Calu3 (cell line): Measurements from ENCODE around the gene HNRNPA1. TPM values are rescaled to one million over a fixed set of nuclear protein-coding genes. Genes with fewer than 3 reads are reported as not detected.
A peak's percentile ranks its signal among the peaks of the same experiment; 100 is the strongest.

Experiments used
- BruUV-seq: library from RNA; stranded (reverse); fragments of 400-500 nt; replicated peaks from 2 replicates; lab custom pipeline; 2021; lab: Mats Ljungman, UMichigan
- CTCF ChIA-PET: fragments of 300-600 bp; sonication (Branson Sonifier 250); formaldehyde crosslinking; loops from one replicate; lab custom pipeline; 2022; ENCODE audit warnings: antibody characterized with exemption; lab: Charles Lee
- DNase-seq: peaks from one replicate; pipeline ENCODE4 v3.0.0; 2022
- H3K27ac Mint-ChIP-seq: one replicate; pipeline ENCODE4 v1.8.0; 2022; ENCODE audit warnings: mixed read lengths; ENCODE audit not compliant: unreplicated experiment
- H3K27me3 Mint-ChIP-seq: one replicate; pipeline ENCODE4 v1.8.0; 2022; ENCODE audit warnings: mixed read lengths; ENCODE audit not compliant: unreplicated experiment
- H3K36me3 Mint-ChIP-seq: one replicate; pipeline ENCODE4 v1.8.0; 2022; ENCODE audit warnings: mild to moderate bottlenecking, moderate library complexity, mixed read lengths; ENCODE audit not compliant: insufficient read depth, unreplicated experiment
- H3K4me1 Mint-ChIP-seq: one replicate; pipeline ENCODE4 v1.8.0; 2022; ENCODE audit warnings: mild to moderate bottlenecking, low read depth, mixed read lengths; ENCODE audit not compliant: unreplicated experiment
- H3K4me3 Mint-ChIP-seq: one replicate; pipeline ENCODE4 v1.8.0; 2022; ENCODE audit warnings: mild to moderate bottlenecking, low read depth, moderate library complexity, mixed read lengths; ENCODE audit not compliant: unreplicated experiment
- H3K9me3 Mint-ChIP-seq: one replicate; pipeline ENCODE4 v1.8.0; 2022; ENCODE audit warnings: low read depth, mixed read lengths; ENCODE audit not compliant: unreplicated experiment
- CTCF ChIP-seq: fragments of 200-600 bp; IDR thresholded peaks from one replicate; pipeline ENCODE4 v1.8.0; 2022; ENCODE audit warnings: antibody characterized with exemption; ENCODE audit not compliant: unreplicated experiment
- intact Hi-C: fragments of 100-400 bp; cut with micrococcal nuclease; formaldehyde crosslinking; loops from one replicate; pipeline ENCODE4 v1.10.0; 2022; ENCODE audit not compliant: unreplicated experiment
- total RNA-seq: library from RNA; stranded (reverse); gene quantifications from 2 replicates; pipeline ENCODE4 v1.2.3, GENCODE V29; 2022

HNRNPA1 gene
- total RNA-seq, 1 experiment from 2014 or later: 1,161 TPM

GRCh38 chr12:54258201-54258681 lies 22.3 kb upstream of the HNRNPA1 start:
- Mint-ChIP-seq H3K27me3 (no peaks in the 10 kb centered on the region), H3K27ac (no peak overlapping the region), H3K4me3 (no peak overlapping the region), H3K4me1 (peaks cover 15% of the 10 kb centered on the region), H3K36me3 (peaks cover 28% of the 10 kb centered on the region), H3K9me3 (no peaks in the 10 kb centered on the region)
- no TSS peak for BruUV-seq
- no peak for DNase-seq
- TF ChIP-seq CTCF: no peak
- intact Hi-C loops: loop anchor here (2.0 to 10.0 kb wide), 2 partner anchors 67 to 107 kb away; partner anchors contain the start of genes COPZ1 and GPR84
- CTCF ChIA-PET: interaction anchor here (2.2 to 2.4 kb wide), 2 partner anchors 22 to 67 kb away, joined by 6 to 8 read pairs; partner anchors contain the start of genes CBX5, COPZ1 and HNRNPA1

- DNase-seq: peak; percentile 66
- Mint-ChIP-seq H3K4me3 (peak overlapping the region; percentile 45), H3K27ac (peak overlapping the region; percentile 47), H3K4me1 (peaks cover 15% of the 10 kb centered on the region), H3K27me3 (no peaks in the 10 kb centered on the region), H3K9me3 (no peaks in the 10 kb centered on the region), H3K36me3 (peaks cover 27% of the 10 kb centered on the region)
- CTCF ChIA-PET: interaction anchor here (0.6 to 2.4 kb wide), 5 partner anchors 8 to 109 kb away, joined by 5 to 14 read pairs (median 8); partner anchors contain the start of genes CBX5, COPZ1 and HNRNPA1
- no TSS peak for BruUV-seq
- intact Hi-C loops: loop anchor here (2.0 to 10.0 kb wide), 2 partner anchors 65 to 105 kb away; partner anchors contain the start of genes COPZ1 and GPR84
- TF ChIP-seq CTCF: no peak
These were observed 21.1 kb upstream of the HNRNPA1 start for GRCh38 chr12:54259194-54260011.

GRCh38 chr12:54261815-54262402 lies 18.6 kb upstream of the HNRNPA1 start:
- intact Hi-C loops: no loop called here
- Mint-ChIP-seq H3K9me3 (no peaks in the 10 kb centered on the region), H3K27me3 (no peaks in the 10 kb centered on the region), H3K4me1 (peaks cover 15% of the 10 kb centered on the region), H3K36me3 (peaks cover 11% of the 10 kb centered on the region), H3K4me3 (no peak overlapping the region), H3K27ac (no peak overlapping the region)
- DNase-seq: no peak
- no peak for TF ChIP-seq CTCF
- CTCF ChIA-PET: interaction anchor here (0.6 kb wide), 2 partner anchors 73 to 121 kb away, joined by 3 read pairs; no protein-coding TSS in a partner anchor
- BruUV-seq: no TSS peak

- H3K4me1 Mint-ChIP-seq: peaks cover 15% of the 10 kb centered on the region
- DNase-seq: no peak
- H3K4me3 Mint-ChIP-seq: no peak overlapping the region
These were observed 18.1 kb upstream of the HNRNPA1 start for GRCh38 chr12:54262403-54262925.

More at GRCh38 chr12:54262403-54262925, 18.1 kb upstream of the HNRNPA1 start:
- intact Hi-C loops: no loop called here
- no TSS peak for BruUV-seq
- CTCF ChIA-PET: interaction anchor here (0.6 kb wide), 3 partner anchors 20 to 121 kb away, joined by 3 to 9 read pairs (median 8); no protein-coding TSS in a partner anchor
- no peaks in the 10 kb centered on the region for H3K27me3 Mint-ChIP-seq
- H3K36me3 Mint-ChIP-seq: peaks cover 11% of the 10 kb centered on the region
- no peaks in the 10 kb centered on the region for H3K9me3 Mint-ChIP-seq
- H3K27ac Mint-ChIP-seq: no peak overlapping the region
- no peak for TF ChIP-seq CTCF
